ENCODE measurements around the gene CPE.

- no peak for TF ChIP-seq PATZ1 (CRISPR knock-in tag; IDR thresholded peaks at IDR 0.05; ENCODE audit: borderline replicate concordance)
- no peak for TF ChIP-seq ZFP3 (CRISPR knock-in tag; IDR thresholded peaks at IDR 0.05)
- no peak for TF ChIP-seq CSRNP3 (CRISPR knock-in tag; IDR thresholded peaks at IDR 0.05)
- no peak for TF ChIP-seq OSR1 (CRISPR knock-in tag; IDR thresholded peaks at IDR 0.05)
- no peak for TF ChIP-seq TOX (CRISPR knock-in tag; IDR thresholded peaks at IDR 0.05; ENCODE audit: borderline replicate concordance)
- TF ChIP-seq ESRRG (CRISPR knock-in tag; IDR thresholded peaks at IDR 0.05): no peak
Measured at GRCh38 chr4:165426823-165427222, 48.0 kb downstream of the CPE start.

Measured in SK-N-SH treated with all-trans-retinoic acid at 6 μM for 48 hours (cell line).